Measurements from ENCODE around the gene HMGXB3.

HMGXB3 gene

DNA sequence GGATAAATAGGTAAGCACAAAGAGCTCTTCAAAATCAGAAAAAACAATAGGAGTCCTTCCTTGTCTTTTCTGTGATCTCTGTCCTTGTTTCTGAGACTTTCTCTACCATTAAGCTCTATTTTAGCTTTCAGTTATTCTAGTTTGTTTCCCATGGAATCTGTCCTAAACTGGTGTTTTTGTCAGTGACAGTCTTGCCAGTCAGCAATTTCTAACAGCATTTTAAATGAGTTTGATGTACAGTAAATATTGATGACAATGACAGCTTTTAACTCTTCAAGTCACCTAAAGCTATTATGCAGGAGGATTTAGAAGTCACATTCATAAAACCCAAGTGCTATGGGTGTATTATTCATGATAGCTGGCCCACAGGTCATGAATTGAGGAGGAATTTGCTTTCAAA, 18.0 kb upstream of the HMGXB3 start:
- no peak for FAIRE-seq

DNA sequence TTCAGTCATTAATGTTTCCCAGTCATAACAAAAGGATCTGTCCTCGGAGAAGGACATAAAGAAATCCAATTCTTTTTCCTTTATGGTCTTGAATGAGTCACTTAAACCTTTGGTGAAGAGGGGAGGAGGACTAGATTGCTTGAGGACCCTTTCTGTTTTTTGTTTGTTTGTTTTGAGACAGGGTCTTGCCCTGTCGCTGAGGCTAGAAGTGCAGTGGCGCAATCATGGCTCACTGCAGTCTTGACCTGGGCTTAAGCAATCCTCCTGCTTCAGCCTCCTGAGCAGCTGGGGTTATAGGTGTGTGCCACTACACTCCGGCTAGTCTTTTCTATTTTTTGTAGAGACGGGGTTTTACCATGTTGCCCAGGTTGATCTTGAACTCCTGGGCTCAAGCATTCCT, 12.4 kb upstream of the HMGXB3 start:
- no peak for FAIRE-seq

DNA sequence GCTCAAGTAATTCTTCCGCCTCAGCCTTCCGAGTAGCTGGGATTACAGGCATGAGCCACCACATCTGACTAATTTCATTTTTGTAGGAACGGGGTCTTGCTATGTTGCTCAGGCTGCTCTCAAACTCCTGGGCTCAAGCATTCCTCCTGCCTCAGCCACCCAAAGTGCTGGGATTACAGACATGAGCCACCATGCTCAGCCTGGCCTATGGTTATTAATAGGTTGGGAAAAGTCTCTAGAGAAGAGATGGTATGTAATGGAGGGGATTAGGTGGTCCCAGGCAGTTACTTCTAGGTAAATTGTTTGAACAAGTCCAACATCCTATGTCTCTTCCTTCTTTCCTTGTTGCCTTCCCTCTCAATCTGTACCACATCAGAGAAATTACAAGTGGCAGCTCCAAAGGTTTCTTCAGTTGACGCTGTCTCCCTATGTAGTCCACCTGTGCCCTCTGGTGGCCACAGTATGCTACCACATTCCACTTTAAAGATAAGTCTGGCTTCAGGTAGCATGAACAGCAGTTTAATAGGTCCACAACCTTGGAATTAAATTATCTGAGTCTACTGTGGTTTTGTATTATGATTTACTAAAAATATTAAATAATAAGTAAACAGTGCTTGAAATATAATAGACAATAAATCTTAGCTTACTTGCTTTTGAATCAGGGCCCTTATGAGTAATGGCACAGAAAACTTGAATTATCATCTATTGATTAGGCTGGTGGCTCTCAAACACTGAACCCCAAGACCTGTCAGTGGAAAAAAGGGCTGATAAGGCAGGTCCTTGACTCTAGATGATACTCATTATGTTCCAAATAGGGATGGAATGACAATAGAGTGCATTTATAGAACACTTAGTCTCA, 9.8 kb upstream of the HMGXB3 start:
- peak; percentile 95 for FAIRE-seq

DNA sequence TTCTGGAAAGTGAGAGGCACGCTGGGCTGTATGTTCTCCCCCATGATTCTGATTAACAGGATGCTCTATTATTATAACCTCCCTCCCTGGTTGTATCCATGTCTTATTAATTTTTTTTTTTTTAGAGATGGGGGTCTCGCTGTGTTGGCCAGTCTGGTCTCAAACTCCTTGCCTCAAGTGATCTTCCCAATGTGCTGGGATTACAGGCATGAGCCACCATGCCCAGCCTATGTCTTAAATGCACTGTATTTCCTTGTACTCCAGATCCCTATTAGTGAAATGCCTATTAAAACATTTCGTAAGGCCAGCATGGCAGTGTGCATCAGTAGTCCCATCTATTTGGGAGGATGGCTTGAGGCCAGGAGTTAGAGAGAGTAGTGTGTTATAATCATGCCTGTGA, 7.1 kb upstream of the HMGXB3 start:
- FAIRE-seq, result no peak

DNA sequence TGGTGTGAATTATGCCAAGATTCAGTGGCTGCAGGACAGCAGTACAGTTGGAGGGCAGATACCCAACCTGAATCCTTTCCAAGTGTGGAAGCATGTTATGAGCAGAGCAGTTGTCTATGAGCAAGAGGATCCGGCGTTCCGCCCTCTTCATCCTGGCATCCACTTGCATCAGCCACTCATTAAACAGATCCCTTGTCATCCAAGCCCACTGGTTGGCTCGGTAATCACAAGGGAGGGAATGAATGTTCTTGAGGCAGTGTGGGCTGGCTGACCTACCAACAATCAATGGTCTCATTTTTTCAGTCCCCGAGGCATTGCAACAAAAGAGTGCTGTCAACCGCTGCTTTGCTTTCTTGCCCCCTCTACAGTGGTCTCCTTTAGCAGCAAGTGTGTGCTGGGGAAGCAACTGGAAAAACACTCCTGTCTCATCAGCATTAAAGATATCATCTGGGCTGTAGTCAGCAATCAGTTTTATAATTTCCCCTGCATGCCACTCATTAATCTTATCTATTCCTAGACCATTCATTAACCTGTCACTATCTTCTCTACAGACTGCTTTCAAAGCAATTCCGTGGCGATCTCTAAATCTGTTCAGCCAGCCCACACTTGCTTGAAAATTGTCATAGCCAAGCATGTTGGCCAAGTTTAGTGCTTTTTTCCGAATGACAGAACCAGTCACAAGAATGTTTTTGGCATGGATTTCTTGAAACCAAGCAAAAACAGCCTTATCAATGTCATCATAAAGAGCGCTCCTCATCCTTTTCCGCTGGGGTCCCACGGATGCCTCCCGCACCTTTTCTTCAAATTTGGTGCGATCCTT, 4.9 kb upstream of the HMGXB3 start:
- FAIRE-seq, result no peak

DNA sequence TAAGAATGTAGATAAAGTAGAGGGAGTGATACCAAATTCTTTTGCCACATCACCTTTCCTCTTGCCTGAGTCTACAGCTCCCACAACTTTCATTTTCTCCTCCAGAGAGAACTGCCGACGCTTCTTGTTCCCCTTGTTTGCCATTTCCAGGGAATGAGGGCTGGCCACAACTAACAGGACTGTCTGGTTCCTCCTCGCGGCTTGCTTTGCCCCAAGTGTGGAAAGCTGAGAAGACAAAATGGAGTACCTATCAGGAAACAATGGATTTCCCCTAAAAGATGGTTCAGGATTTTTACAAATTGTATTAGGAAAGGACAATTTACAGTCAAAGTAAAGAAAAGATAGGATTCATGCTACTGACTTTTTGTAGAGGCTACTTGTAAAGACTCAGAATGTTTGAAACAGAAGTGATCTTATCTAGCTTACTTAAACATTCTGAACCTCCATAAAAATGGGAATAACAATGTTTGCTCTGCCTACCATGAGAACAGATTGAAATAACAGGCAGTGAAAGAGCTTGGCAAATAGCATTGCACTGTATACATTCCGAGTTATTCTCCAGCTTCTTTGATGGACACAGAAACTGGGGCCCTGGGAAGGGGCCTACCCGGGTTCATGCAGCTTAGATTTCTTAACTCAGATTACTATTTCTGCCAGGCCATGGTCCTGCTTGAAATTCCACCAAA, 4.2 kb upstream of the HMGXB3 start:
- FAIRE-seq, result no peak

DNA sequence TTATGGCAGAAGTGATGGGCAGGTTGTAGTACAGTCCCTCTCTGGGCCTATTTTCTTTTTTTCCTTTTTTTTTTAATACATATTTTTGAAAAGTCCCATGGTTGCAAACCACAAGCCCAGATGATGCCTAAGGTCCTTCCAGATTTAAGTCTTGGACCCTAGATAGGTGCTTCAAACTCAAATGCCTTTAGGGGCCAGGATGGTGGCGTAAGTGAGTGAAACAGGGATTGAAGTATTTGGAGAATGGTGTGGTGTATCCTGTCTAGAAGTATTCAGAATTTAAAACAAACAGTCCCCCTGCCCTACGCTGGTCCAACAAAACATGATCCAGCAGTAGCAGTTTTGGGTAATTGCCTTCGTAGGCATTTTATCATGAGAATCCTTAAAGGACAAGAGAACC, 2.3 kb upstream of the HMGXB3 start:
- no peak for FAIRE-seq

DNA sequence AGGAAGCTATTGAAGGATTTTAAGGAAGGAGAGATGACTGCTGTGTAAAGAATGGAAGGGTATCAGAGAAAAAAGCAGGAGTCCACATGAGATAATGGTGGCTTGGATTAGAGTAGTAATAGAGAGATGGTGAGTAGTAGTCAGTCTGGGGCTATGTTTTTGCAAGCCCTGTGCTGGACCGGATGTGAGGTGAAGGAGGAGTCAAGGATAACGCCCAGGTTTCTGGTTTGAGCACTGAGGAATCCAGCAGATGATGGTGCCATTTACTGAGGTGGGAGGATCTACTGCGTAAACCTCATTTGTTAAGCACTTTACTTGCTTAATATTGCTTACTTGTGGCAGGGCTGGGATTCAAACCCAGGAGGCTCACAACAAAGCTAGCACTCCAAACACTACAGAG, 1.2 kb upstream of the HMGXB3 start:
- no peak for FAIRE-seq

DNA sequence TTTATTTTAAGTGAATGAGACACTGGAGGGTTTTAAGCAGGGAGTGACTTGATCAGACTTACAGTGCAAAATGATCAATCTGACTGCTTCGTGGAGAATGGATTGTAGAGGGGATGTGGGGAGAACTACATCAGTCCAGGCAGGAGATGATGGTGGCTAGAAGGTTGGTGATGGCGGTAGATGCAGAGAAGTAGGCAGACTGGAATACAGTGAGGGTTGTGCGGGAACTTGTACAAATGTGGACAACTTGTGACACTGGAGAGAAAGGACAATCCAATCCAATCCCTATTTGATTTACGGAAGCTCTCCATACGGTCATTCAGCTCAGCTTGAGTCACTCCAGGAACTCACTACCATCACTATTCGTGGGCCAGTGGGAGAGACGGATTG, 678 bp upstream of the HMGXB3 start:
- no peak for FAIRE-seq

DNA sequence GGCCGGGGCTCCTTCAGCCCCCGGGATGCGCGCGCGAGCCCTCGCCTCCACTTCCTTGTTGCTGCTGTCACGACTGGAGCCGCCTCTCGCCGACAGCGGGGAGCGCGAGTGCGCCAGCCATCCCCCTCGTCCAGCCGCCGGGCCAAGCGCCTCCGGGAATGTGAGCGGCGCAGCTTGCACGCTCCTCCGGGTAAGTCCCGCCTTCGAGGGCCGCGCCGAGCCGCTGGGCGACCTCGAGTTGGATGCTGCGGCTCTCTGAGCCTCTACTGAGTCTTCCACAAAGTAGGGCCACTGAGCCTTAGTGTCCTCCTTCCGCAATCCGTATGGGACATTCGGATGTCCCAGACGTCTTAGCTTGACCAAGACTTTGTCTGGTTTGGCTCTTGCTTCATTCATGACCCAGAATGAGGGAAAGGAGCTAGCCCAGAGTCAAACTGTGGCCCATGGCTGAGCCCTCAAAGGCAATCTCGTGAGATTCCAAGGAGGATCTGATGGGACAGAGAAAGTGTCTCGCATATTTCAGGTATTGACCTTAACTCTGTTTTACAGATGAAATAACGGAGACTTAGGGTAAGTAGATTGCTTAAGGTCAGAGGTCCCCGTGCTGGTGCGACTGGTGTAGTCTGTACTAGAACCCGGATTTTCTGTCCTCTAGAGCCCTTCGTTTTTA, 586 bp downstream of the HMGXB3 start:
- no peak for FAIRE-seq

DNA sequence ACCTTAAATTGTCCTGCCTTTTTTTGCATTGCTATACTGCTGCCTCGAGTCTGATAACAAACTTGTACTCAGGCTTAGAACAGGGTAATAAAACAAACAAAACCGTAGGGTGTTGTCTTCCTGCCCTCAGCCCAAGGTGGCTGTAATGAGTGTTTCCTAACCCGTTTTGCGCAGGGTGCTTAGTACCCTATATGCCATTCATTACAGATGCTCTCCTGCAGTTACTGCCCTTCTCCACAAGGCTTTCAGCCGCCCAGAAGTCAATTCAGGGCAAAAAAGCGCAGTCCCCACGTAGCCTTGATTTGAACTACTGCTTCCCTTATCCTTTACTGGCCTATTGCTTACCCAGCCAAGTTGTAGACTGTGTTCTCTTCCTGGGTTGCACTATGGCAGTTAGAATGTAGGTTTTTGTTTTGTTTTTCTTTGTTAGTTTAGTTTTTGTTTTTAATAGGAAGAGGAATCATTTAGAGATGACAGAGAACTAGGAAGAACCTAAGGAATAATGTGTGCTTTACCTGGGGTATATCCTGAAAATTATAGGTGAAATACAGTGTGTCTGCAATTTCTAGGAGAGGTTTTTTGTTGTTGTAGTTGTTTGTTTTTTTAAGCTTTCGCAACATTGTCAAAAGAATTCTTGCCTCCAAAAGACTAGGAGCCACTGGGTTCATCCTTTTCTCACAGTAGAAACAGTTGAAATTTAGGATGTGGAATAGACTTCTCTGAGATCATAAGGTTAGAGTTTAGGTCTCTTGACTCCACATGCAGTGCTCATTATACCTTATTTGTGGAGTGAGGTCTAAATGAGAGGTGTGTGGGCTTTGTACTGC, 1.3 kb downstream of the HMGXB3 start:
- no peak for FAIRE-seq

DNA sequence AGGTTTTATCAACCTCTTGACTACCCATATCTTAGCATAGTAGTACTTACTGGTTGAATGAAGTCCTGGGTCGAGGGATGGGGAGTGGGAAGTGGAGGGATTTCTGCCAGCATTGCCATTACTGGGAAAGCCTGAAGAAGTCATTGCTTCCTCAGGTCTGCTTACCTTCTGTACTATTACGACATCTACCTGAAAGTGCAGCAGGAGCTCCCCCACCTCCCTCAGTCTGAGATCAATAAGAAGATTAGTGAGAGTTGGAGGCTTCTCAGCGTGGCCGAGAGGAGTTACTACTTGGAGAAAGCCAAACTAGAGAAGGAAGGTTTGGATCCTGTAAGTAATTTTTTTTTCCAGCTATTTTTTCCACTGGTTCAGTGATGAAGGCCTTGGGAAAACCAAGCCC, 5.8 kb downstream of the HMGXB3 start:
- no peak for FAIRE-seq

DNA sequence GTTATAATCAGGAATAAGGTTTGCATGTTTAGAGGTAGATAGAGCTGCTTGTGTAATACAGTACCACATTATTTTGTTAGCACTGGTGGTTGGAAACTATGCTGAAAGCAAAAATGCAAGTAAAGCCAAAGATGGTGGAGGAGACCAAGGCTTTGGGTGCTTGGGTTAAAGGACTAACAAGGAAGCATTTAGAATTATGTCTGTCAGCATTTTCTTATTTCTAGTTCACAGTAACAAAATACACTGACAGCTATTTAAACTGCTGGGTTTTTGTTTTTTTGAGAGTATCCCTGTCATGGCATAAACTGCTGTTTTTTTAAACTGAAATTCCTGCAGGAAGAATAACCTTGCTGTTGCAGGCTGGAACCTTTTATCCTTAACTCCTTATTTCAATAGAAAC, 6.5 kb downstream of the HMGXB3 start:
- FAIRE-seq, result no peak

DNA sequence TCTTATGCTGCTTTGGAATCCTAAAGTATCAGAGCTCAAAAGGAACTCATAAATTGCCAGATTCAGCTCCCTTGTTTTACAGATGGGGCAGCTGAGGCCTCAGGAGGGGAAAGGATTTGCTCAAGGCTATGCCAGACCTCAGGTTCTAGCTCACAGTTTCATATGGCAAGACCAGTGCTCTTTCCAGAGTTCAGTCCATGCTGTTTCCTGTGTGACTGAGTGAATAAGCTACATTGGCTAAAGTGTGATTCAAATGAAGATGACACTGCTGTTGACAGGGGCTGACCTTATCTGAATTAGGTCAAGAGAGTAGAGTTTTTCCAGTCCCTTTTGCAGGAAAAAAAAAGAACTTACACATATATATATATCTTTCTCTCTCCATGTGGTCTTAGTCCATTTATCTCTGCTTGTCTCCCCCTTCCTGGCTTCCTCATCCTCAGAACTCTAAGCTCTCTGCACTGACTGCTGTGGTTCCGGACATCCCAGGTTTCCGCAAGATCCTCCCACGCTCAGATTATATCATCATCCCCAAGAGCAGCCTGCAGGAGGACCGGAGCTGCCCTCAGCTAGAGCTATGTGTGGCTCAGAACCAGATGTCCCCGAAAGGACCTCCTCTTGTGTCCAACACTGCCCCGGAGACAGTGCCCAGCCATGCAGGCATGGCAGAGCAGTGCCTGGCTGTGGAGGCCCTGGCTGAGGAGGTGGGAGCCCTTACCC, 9.3 kb downstream of the HMGXB3 start:
- no peak for FAIRE-seq

DNA sequence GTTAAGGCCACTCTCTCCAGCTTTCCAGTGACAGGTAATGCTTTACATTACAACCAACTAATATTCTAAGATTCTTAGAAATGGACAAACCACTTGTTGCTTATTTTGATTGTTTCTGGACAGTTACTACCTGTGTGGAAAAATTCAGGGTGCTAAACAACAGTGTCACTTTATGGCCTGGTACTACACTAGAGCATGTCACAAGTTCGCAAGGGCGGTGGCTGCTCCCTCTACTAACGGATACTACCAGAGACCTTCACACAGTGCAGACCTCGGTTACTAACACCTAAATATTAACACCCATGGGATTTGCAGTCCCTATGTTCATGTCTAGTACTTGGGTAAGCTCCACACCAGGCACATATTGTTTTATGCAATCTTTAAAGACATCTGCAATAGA, 13.4 kb downstream of the HMGXB3 start:
- FAIRE-seq, result no peak

DNA sequence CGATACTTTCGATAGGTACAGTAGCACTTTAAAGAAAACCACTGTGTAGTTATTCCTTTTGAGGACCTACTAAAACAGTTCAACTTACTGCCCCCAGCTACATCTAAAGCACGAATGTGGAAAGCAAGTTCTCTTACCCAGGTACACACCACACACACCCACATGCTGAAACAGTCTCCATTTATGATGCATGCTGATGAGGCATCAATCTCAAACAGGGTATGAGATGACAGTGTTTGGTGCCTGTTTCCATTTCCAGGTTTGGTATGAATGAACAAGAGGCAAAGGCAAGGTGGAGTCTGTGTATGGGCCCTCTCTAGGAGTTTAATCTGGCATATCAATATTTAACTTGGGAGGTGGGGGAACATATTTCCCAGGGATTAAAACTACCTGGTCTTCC, 13.9 kb downstream of the HMGXB3 start:
- FAIRE-seq, result no peak

DNA sequence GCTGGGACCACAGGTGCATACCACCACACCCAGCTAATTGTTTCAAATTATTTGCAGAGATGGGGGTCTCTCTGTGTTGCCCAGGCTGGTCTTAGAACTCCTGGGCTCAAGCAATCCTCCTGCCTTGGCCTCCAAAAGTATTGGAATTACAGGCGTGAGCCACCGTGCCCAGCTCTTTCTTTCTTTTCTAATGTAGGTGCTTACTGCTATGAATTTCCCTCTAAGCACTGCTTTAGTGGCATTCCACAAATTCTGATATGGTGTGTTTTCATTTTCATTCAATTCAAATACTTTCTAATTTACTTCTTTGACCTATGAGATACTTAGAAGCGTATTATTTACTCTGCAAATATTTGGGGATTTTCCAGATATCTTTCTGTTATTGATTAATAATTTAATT, 14.9 kb downstream of the HMGXB3 start:
- FAIRE-seq, result no peak

DNA sequence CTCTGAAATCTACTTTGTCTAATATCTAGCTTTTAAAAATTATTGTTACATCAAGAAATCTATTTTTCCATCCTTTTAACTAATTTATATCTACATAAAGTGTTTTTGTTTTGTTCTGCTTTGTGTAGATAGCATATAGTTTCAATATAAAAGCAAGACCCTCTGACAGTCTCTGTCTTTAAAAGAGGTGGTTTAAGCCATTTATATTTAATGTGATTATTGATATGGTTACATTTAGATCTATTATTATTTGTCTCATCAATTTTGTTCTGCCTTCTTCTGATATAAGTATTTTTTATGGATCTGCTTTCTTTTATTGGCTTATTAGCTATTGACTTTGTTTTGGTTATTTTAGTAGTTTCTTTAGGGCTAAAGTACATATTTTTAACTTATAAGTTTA, 16.0 kb downstream of the HMGXB3 start:
- FAIRE-seq, result no peak

DNA sequence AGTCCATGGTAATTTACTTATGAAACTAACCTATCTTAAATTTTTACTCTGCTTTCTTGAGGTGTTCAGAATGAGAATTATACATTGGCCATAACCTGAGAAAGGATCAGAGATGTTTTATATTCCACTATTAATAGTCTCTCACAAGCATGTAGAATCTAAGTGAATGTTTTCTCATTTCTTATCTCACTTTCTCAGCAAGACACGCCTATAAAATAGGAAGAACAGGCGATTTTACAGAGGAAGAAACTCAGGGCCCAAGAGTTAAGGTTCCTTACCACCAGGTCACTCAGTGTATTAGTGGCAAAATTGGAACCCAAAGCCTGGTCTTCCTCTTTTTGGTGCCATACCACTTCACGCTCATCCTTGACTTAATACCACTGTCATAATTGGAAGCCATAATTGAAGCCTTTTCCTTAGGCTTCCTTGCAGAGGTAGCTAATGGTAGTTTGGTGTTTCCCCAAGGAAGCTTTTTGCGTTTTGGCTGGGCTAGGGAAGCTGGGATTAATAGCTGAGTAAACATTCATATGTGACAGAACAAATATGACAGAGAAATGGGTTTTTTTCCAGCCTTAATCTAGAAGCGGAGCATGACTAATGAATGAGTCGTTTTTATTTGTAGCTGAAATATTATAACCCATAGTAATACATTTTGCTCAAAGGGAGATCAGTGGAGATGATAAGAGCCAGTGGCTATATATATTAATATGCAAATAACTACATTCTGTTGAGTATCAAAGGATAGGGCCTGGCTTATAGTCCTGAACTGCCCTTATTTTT, 16.9 kb downstream of the HMGXB3 start:
- no peak for FAIRE-seq

DNA sequence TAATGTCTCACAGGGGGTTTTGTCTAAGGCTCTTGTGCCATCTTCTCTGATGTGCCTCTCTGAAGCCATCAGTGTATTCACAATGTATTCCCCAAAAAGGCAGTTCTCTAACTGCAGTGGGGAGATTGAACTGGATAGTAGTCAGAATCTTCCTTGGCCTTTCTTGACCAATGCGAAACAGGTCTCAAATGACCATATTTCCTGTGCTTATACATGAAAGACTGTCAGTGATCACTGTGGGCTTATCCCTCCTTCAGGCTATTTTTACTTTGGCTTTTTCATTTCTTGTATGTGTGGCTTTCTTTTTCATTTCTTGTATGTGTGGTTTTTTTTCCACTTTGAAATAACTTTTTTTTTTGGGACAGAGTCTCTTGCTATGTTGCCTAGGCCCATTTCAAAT, 19.7 kb downstream of the HMGXB3 start:
- FAIRE-seq, result no peak
